Loucy (cell line): ENCODE results near the gene RBM33.

Experiments
- H2AFZ ChIP-seq: fragments of 200-600 bp; sonication (generic); 2 replicates; pipeline ENCODE4 v1.6.0; 2016; ENCODE audit warnings: antibody characterized with exemption, mild to moderate bottlenecking, low read length, moderate library complexity
- H3F3A ChIP-seq: fragments of 200-600 bp; 2 replicates; pipeline ENCODE4 v1.6.0; 2016; ENCODE audit warnings: antibody characterized with exemption, low read depth, mild to moderate bottlenecking
- H3K27me3 ChIP-seq: fragments of 200-600 bp; sonication (generic); 2 replicates; pipeline ENCODE4 v1.6.1; 2014; ENCODE audit warnings: low read length, mild to moderate bottlenecking; ENCODE audit not compliant: insufficient read depth, poor library complexity, severe bottlenecking
- H3K36me3 ChIP-seq: fragments of 200-600 bp; sonication (generic); 2 replicates; pipeline ENCODE4 v1.6.1; 2016; ENCODE audit warnings: low read length; ENCODE audit not compliant: insufficient read depth
- H3K4me1 ChIP-seq: fragments of 200-600 bp; sonication (generic); 2 replicates; pipeline ENCODE4 v1.5.1; 2014; ENCODE audit warnings: low read length, mild to moderate bottlenecking; ENCODE audit not compliant: insufficient read depth, poor library complexity, severe bottlenecking
- H3K4me2 ChIP-seq: fragments of 200-600 bp; sonication (generic); 2 replicates; pipeline ENCODE4 v1.6.0; 2014; ENCODE audit warnings: antibody characterized with exemption, low read length, low read depth, mild to moderate bottlenecking; ENCODE audit not compliant: poor library complexity, severe bottlenecking
- H3K4me3 ChIP-seq: fragments of 200-600 bp; sonication (generic); 2 replicates; pipeline ENCODE4 v1.5.1; 2014; ENCODE audit warnings: low read length, mild to moderate bottlenecking, mixed read lengths; ENCODE audit not compliant: poor library complexity, severe bottlenecking
- H3K79me2 ChIP-seq: fragments of 200-600 bp; sonication (generic); 2 replicates; pipeline ENCODE4 v1.6.1; 2014; ENCODE audit warnings: low read length; ENCODE audit not compliant: insufficient read depth
- H3K9ac ChIP-seq: fragments of 200-600 bp; sonication (generic); 2 replicates; pipeline ENCODE4 v1.6.0; 2014; ENCODE audit warnings: mild to moderate bottlenecking, low read depth, low read length, moderate library complexity; ENCODE audit not compliant: poor library complexity, severe bottlenecking
- H3K9me2 ChIP-seq: fragments of 200-600 bp; sonication (generic); replicated peaks from 2 replicates; pipeline ENCODE4 v1.6.1; 2016; ENCODE audit warnings: low read depth, low read length, mixed read lengths
- H3K9me3 ChIP-seq: fragments of 200-600 bp; sonication (generic); 2 replicates; pipeline ENCODE4 v1.6.1; 2014; ENCODE audit warnings: mild to moderate bottlenecking, antibody characterized with exemption, low read length, low read depth; ENCODE audit not compliant: insufficient read depth
- H4K20me1 ChIP-seq: fragments of 200-600 bp; sonication (generic); 2 replicates; pipeline ENCODE4 v1.6.0; 2014; ENCODE audit warnings: antibody characterized with exemption, low read length, mild to moderate bottlenecking; ENCODE audit not compliant: insufficient read depth, poor library complexity, severe bottlenecking
- EZH2phosphoT487 ChIP-seq: fragments of 200-600 bp; IDR thresholded peaks from 2 replicates; pipeline ENCODE4 v1.6.1; 2018; ENCODE audit warnings: antibody characterized with exemption, mild to moderate bottlenecking, moderate library complexity, borderline replicate concordance
- TF ChIP-seq, protein P1 (sequence below): fragments of 200-600 bp; sonication (generic); conservative IDR thresholded peaks from 2 replicates; pipeline ENCODE4 v1.5.1; 2014; ENCODE audit warnings: mild to moderate bottlenecking, antibody characterized with exemption, low read length

RBM33 gene

DNA sequence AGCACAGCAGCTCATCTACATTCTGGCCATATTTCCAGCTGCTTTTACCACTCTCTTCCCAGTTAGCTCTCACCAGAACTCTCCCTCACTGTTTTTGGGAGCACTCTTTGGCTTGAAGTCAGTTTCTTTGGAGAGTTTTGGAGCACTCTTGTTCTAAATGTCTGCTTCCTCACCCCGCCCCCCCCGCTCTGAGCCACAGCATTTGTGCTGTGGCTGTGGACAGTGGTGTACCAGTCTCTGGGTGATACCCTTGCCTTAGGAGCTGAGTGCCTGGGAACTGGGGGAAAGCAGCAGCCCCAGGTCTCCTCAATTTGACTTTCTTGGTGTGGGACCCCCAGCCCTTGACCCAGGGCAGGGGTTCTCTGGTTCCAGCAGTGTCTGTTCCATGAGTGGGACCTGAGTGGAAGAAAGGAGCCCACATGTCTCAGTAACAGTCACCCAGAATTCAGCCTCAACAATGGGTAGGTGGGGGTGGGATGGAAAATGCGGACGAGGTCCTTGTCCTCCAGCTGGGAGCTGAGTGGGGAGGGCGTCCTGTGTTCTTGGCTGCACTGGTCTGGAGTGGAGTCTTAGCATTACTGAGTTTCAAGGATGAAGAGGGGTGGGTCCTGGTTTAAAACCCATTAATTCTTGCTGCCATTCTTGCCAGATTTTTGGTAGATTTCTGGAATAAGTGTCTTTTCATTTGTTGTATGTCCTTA is 18.0 kb downstream of the RBM33 start:
- Histone ChIP-seq H3K4me1 (peaks cover 9% of the 10 kb centered on the region), H3K9me3 (no peaks in the 10 kb centered on the region), H3K36me3 (peaks cover 33% of the 10 kb centered on the region; the same call in 1 of the 2 replicates), H3K9me2 (no peaks in the 10 kb centered on the region), H3K79me2 (peaks cover 99% of the 10 kb centered on the region), H4K20me1 (peaks cover 94% of the 10 kb centered on the region), H2AFZ (no peak overlapping the region), H3K4me3 (no peak overlapping the region), H3F3A (no peaks in the 10 kb centered on the region), H3K9ac (no peak overlapping the region), H3K27me3 (no peaks in the 10 kb centered on the region), H3K4me2 (no peak overlapping the region)
- TF ChIP-seq, protein P1, sequence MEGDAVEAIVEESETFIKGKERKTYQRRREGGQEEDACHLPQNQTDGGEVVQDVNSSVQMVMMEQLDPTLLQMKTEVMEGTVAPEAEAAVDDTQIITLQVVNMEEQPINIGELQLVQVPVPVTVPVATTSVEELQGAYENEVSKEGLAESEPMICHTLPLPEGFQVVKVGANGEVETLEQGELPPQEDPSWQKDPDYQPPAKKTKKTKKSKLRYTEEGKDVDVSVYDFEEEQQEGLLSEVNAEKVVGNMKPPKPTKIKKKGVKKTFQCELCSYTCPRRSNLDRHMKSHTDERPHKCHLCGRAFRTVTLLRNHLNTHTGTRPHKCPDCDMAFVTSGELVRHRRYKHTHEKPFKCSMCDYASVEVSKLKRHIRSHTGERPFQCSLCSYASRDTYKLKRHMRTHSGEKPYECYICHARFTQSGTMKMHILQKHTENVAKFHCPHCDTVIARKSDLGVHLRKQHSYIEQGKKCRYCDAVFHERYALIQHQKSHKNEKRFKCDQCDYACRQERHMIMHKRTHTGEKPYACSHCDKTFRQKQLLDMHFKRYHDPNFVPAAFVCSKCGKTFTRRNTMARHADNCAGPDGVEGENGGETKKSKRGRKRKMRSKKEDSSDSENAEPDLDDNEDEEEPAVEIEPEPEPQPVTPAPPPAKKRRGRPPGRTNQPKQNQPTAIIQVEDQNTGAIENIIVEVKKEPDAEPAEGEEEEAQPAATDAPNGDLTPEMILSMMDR, result no peak
- TF ChIP-seq EZH2phosphoT487, result no peak

GRCh38 chr7:155663937-155664336 is 19.5 kb downstream of the RBM33 start:
- peaks cover 12% of the 10 kb centered on the region for H3K4me1 ChIP-seq
- TF ChIP-seq, protein P1, result no peak
- TF ChIP-seq EZH2phosphoT487, result no peak

GRCh38 chr7:155665079-155665956 is 20.9 kb downstream of the RBM33 start:
- H3K9me2 ChIP-seq, result no peaks in the 10 kb centered on the region
- no peaks in the 10 kb centered on the region for H3K9me3 ChIP-seq
- peaks cover 93% of the 10 kb centered on the region for H4K20me1 ChIP-seq
- H3K9ac ChIP-seq, result no peak overlapping the region
- H3K79me2 ChIP-seq, result peaks cover 98% of the 10 kb centered on the region
- no peak overlapping the region for H2AFZ ChIP-seq
- H3K4me1 ChIP-seq, result peaks cover 12% of the 10 kb centered on the region
- H3K27me3 ChIP-seq, result no peaks in the 10 kb centered on the region
- no peak overlapping the region for H3K4me3 ChIP-seq
- H3F3A ChIP-seq, result no peaks in the 10 kb centered on the region
- peaks cover 33% of the 10 kb centered on the region; the same call in 1 of the 2 replicates for H3K36me3 ChIP-seq
- no peak overlapping the region for H3K4me2 ChIP-seq
- TF ChIP-seq, protein P1, result no peak
- no peak for TF ChIP-seq EZH2phosphoT487

More at GRCh38 chr7:155663937-155664336, 19.5 kb downstream of the RBM33 start:
- H3F3A ChIP-seq, result no peaks in the 10 kb centered on the region
- no peak overlapping the region for H2AFZ ChIP-seq
- no peaks in the 10 kb centered on the region for H3K27me3 ChIP-seq
- no peak overlapping the region for H3K9ac ChIP-seq
- H3K79me2 ChIP-seq, result peaks cover 98% of the 10 kb centered on the region
- no peaks in the 10 kb centered on the region for H3K9me3 ChIP-seq
- H3K36me3 ChIP-seq, result peaks cover 39% of the 10 kb centered on the region; the same call in 1 of the 2 replicates
- no peaks in the 10 kb centered on the region for H3K9me2 ChIP-seq
- H3K4me2 ChIP-seq, result no peak overlapping the region
- H3K4me3 ChIP-seq, result no peak overlapping the region
- H4K20me1 ChIP-seq, result peaks cover 94% of the 10 kb centered on the region
